ENCODE measurements around the gene FMO4.
"Not testable (repeated sequence)": the region's sequence is repeated elsewhere in the genome, so short reads cannot be mapped to it uniquely, and the experiment has no call there.

FMO4 gene

DNA sequence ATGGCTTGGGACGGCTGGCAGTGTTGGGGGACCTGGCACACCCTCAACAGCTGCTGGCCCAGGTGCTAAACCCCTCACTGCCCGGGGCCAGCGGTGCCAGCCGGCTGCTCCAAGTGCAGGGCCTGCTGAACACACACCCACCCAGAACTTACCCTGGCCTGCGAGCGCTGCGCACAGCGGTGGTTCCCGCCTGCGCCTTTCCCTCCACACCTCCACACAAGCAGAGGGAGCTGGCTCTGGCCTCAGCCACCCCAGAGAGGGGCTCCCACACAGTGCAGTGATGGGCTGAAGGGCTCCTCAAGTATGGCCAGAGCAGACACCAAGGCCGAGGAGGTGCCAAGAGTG, 67.9 kb downstream of the FMO4 start:
- DNase-seq (ENCODE audit: low read depth in 2 of 3, low spot score in 1 of 3): no peak

DNA sequence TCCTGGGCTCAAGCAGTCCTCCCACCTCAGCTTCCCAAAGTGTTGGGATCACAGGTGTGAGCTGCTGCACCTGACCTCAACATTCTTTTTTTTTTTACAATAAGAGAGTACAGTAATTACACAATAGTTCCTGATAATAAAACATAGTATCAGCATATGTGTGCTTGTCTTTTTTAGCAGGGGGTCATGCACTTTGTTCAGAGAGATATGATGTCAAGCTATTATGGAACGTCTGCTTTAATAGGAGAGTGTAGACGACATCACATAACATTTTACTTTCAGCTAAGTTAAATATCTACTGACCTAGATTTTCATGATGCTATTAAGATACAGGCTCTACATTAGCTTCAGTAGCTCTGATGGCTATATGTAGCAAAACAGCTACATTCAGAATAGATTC, 70.5 kb downstream of the FMO4 start:
- no peak for DNase-seq (ENCODE audit: low read depth in 2 of 3, low spot score in 1 of 3)

DNA sequence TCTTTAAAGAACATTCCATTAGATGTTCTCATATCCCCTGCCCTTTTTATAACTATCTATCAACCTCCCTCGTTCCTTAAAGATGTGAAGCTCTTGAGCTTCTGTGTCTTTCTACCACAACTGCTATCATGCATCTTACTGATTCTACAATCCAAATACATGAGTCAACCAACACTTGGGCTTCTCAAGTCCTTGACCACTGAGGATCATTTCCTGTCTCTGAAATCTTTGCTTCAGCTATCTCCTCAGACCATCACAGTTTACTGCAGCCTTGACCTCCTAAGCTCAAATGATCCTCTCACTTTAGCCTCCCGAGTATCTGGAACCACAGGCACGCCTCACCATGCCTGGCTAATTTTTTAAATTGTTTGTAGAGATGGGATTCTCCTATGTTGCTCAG, 75.2 kb downstream of the FMO4 start:
- DNase-seq (ENCODE audit: low read depth in 2 of 3, low spot score in 1 of 3): no peak

DNA sequence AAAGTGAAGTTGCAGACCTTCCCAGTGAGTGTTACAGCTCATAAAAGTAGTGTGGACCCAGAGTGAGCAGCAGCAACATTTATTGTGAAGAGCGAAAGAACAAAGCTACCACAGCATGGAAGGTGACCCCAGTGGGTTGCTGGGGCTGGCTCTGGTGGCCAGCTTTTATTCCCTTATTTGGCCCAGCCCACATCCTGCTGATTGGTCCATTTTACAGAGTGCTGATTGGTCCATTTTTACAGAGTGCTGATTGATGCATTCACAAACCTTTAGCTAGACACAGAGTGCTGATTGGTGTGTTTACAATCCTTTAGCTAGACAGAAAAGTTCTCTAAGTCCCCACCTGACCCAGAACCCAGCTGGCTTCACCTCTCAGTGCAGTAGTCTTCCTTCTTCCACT, 76.8 kb downstream of the FMO4 start:
- not testable (repeated sequence) for DNase-seq (ENCODE audit: low read depth in 2 of 3, low spot score in 1 of 3)

Data from stimulated activated CD4-positive, alpha-beta T cell treated with anti-CD3 and anti-CD28 coated beads, Interleukin-12 subunit alpha, Interleukin-12 subunit beta, amount 100 ng/mL, for 48 hours (primary cell).